ENCODE data around the gene JARID2.
A peak's percentile ranks its signal among the peaks of the same experiment; 100 is the strongest.

GRCh38 chr6:15365273-15365687 is 119.4 kb downstream of the JARID2 start:
- no peak for TF ChIP-seq REST (IDR thresholded peaks at IDR 0.05; ENCODE audit: borderline replicate concordance in 1 of 2, low read depth in 1 of 2, low read length in 2 of 2)
- TF ChIP-seq ZNF75D (CRISPR knock-in tag; IDR thresholded peaks at IDR 0.05; ENCODE audit: borderline replicate concordance) = no peak
- TF ChIP-seq MAFF (IDR thresholded peaks at IDR 0.05; ENCODE audit: low read depth, low read length) = peak; percentile 52
- TF ChIP-seq SIN3A (IDR thresholded peaks at IDR 0.05; ENCODE audit: borderline replicate concordance, low read depth, low read length) = no peak

All from HepG2 (cell line).